OCI-LY1 (cell line): ENCODE results near the gene ZYG11B.

Experiments
- EZH2 ChIP-seq: fragments of 200-600 bp; sonication (generic), shearing (Covaris generic); IDR thresholded peaks from 2 replicates; pipeline ENCODE4 v1.8.0; 2017; ENCODE audit warnings: borderline replicate concordance, mixed run types, mild to moderate bottlenecking, antibody characterized with exemption, low read length, moderate library complexity, mixed read lengths
- TF ChIP-seq, protein P1 (sequence below): fragments of 200-600 bp; sonication (generic), shearing (Covaris generic); IDR thresholded peaks from 2 replicates; pipeline ENCODE4 v1.5.1; 2017; ENCODE audit warnings: mild to moderate bottlenecking, antibody characterized with exemption, low read length, moderate library complexity, mixed read lengths

DNA sequence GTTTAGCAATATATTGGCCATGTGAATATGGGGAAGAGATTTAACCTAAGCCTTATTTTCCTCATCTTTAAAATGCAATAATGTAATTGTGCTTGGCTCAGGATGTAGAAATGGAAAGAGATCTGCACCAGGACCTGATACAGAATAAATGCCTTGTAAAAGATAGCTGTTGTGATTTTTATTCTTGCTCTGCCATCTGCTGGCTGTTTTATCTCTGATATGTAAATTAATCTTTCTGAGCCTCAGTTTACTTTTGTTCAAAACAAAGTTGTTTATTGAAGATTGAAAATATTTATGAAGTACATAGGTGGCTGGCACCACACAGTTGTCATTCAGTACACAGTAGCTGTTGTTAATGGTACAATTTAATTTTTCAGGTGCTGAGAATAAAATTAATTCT is 21.9 kb downstream of the ZYG11B start:
- TF ChIP-seq, protein P1, sequence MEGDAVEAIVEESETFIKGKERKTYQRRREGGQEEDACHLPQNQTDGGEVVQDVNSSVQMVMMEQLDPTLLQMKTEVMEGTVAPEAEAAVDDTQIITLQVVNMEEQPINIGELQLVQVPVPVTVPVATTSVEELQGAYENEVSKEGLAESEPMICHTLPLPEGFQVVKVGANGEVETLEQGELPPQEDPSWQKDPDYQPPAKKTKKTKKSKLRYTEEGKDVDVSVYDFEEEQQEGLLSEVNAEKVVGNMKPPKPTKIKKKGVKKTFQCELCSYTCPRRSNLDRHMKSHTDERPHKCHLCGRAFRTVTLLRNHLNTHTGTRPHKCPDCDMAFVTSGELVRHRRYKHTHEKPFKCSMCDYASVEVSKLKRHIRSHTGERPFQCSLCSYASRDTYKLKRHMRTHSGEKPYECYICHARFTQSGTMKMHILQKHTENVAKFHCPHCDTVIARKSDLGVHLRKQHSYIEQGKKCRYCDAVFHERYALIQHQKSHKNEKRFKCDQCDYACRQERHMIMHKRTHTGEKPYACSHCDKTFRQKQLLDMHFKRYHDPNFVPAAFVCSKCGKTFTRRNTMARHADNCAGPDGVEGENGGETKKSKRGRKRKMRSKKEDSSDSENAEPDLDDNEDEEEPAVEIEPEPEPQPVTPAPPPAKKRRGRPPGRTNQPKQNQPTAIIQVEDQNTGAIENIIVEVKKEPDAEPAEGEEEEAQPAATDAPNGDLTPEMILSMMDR: peak; percentile 58
- TF ChIP-seq EZH2: no peak
